Measurements from ENCODE around the gene MGLL. TPM values are rescaled to one million over a fixed set of nuclear protein-coding genes. Genes with fewer than 3 reads are reported as not detected.

Gene MGLL
- total and polyA plus RNA-seq, 9 of the 15 experiments (the other 6 are each of a cell fraction or from before 2014, with no cell fraction given): 0.12 to 0.32 (median 0.18) TPM; not detected in 6

GRCh38 chr3:127645371-127646015 lies 176.8 kb downstream of the MGLL start (continued):
- TF ChIP-seq RFX1 (IDR thresholded peaks at IDR 0.05) (no peak), MCM2 (IDR thresholded peaks at IDR 0.05; ENCODE audit: low read depth) (no peak), MYNN (IDR thresholded peaks at IDR 0.05) (no peak), MYNN (CRISPR knock-in tag; IDR thresholded peaks at IDR 0.05) (no peak), MGA (IDR thresholded peaks at IDR 0.05) (no peak), SMARCA5 (IDR thresholded peaks at IDR 0.05) (no peak), KLF6 (CRISPR knock-in tag; IDR thresholded peaks at IDR 0.05; ENCODE audit: borderline replicate concordance) (no peak), ZNF445 (CRISPR knock-in tag; IDR thresholded peaks at IDR 0.05; ENCODE audit: low read depth) (no peak), RAD21 (CRISPR knock-in tag; conservative IDR thresholded peaks at IDR 0.05 in 1 of 2, IDR thresholded peaks at IDR 0.05 in 1 of 2) (no peak)
